Measurements from ENCODE around the gene DGKG. TPM values are rescaled to one million over a fixed set of nuclear protein-coding genes. Genes with fewer than 3 reads are reported as not detected.

Gene DGKG
- total and polyA plus RNA-seq, 9 of the 15 experiments (the other 6 are each of a cell fraction or from before 2014, with no cell fraction given), result 0.01 to 0.36 (median 0.15) TPM

DNA sequence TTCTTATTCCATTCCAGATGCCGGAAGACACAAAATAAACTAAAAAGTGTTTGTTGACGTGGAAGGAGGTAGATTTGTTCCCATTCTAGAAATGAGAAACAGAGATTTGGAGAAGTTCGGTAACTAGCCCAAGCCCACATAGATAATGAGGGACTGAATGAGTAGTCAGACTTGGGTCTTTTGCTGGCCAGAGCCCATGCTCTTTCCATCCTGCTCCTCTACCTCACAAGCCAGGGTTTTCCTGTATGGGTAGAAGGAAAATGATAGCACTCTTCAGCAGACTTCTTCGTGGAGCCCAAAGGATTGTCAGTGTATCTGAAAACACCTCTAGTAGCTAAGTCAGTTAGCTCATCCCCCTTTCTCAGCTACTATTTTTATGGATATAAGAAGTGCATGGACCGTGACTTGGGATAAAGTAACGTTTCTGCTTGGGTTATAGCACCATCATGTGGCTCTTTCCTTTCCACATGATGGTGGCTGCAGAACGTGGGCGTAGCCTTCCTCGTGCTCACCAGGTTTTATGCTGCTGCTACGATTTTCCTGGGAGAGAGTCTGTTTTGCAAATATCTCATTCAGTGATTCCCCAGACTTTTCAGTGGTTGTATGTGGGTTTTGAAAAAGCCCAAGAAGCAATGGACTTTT is 84.6 kb downstream of the DGKG start (continued):
- TF ChIP-seq, protein P1, sequence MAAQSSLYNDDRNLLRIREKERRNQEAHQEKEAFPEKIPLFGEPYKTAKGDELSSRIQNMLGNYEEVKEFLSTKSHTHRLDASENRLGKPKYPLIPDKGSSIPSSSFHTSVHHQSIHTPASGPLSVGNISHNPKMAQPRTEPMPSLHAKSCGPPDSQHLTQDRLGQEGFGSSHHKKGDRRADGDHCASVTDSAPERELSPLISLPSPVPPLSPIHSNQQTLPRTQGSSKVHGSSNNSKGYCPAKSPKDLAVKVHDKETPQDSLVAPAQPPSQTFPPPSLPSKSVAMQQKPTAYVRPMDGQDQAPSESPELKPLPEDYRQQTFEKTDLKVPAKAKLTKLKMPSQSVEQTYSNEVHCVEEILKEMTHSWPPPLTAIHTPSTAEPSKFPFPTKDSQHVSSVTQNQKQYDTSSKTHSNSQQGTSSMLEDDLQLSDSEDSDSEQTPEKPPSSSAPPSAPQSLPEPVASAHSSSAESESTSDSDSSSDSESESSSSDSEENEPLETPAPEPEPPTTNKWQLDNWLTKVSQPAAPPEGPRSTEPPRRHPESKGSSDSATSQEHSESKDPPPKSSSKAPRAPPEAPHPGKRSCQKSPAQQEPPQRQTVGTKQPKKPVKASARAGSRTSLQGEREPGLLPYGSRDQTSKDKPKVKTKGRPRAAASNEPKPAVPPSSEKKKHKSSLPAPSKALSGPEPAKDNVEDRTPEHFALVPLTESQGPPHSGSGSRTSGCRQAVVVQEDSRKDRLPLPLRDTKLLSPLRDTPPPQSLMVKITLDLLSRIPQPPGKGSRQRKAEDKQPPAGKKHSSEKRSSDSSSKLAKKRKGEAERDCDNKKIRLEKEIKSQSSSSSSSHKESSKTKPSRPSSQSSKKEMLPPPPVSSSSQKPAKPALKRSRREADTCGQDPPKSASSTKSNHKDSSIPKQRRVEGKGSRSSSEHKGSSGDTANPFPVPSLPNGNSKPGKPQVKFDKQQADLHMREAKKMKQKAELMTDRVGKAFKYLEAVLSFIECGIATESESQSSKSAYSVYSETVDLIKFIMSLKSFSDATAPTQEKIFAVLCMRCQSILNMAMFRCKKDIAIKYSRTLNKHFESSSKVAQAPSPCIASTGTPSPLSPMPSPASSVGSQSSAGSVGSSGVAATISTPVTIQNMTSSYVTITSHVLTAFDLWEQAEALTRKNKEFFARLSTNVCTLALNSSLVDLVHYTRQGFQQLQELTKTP (IDR thresholded peaks at IDR 0.05; ENCODE audit: low read depth in 1 of 2, partially characterized antibody in 2 of 2), result no peak
- TF ChIP-seq KLF13 (tag; IDR thresholded peaks at IDR 0.05; ENCODE audit: borderline replicate concordance, low read depth) (0 out of 2 replicates have a peak, but pooled peaks have one; percentile 43), SREBF2 (CRISPR knock-in tag; IDR thresholded peaks at IDR 0.05) (no peak)

DNA sequence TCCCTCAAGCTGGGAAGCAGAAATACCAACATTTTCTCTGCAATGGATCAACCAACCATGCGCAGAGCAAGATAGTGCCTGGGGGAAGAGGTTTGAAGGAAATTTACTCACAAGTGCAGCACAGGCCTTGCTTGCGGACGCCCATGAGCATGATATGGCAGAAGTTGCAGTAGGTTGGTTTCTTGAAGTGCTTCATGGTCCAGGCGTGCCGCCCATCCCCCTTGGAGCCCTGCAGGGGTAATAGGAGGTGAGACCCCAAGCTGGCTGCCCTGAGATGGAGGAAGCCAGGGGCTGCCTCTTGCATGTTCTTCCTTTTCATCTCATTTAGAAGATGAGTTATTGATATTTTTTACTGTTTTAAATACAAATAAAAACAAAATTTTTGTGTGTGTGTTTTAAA is 86.6 kb downstream of the DGKG start:
- CTCF ChIA-PET (ENCODE audit: low intra/inter-chr PET ratio), result no interaction called here

More for the DNA sequence above, 86.6 kb downstream of the DGKG start:
- DNase-seq (ENCODE audit: extremely low read depth in 1 of 4, low spot score in 3 of 4) (no peak), FAIRE-seq (no peak), ATAC-seq (no peak)
- Histone ChIP-seq H4K20me1 (replicated peaks; ENCODE audit: control insufficient read depth, insufficient read depth, low read length) (no peaks in the 10 kb centered on the region), H3K4me2 (ENCODE audit: insufficient read depth, low read length) (no peak overlapping the region), H3K4me3 (no peak overlapping the region), H3K9me1 (ENCODE audit: control insufficient read depth, insufficient read depth, low read length) (no peaks in the 10 kb centered on the region), H3K27me3 (ENCODE audit: control insufficient read depth in 2 of 2, insufficient read depth in 2 of 2, low read length in 2 of 2) (peaks cover 12 to 34% of the 10 kb centered on the region in 2 experiments; a peak in 4 of 5 replicates), H3K27ac (ENCODE audit: extremely low read depth, low read depth, low read length) (no peak overlapping the region), H3K9me3 (replicated peaks; ENCODE audit: control insufficient read depth, insufficient read depth, low read depth, low read length) (no peaks in the 10 kb centered on the region), H3K36me3 (ENCODE audit: control insufficient read depth, insufficient read depth, low read length) (no peaks in the 10 kb centered on the region), H3K9ac (ENCODE audit: insufficient read depth in 1 of 2, low read depth in 2 of 2, low read length in 2 of 2) (no peak overlapping the region), H2AFZ (ENCODE audit: low read depth, low read length) (no peak overlapping the region), H3K4me1 (replicated peaks in 1 of 2; ENCODE audit: control insufficient read depth in 2 of 2, insufficient read depth in 2 of 2, low read length in 2 of 2) (no peaks in the 10 kb centered on the region), H3K79me2 (ENCODE audit: control insufficient read depth, insufficient read depth, low read length) (no peaks in the 10 kb centered on the region)
- WGBS (ENCODE audit: insufficient coverage, low coverage, missing lambda C conversion rate), result 15% methylated on average over 5 of the region's 5 CpGs
- no TSS peak for BruUV-seq (replicated peaks)
- in situ Hi-C loops (cut with MboI), result no loop called here
- POLR2A ChIA-PET, result no interaction called here
- intact Hi-C loops (cut with micrococcal nuclease), result no loop called here
- TF ChIP-seq RBM22 (IDR thresholded peaks at IDR 0.05; ENCODE audit: low read depth, low read length, poor library complexity, severe bottlenecking), result no peak
- no peak for TF ChIP-seq ZFP1 (CRISPR knock-in tag; IDR thresholded peaks at IDR 0.05)
- no peak for TF ChIP-seq ESRRA (IDR thresholded peaks at IDR 0.05; ENCODE audit: borderline replicate concordance, low read depth)
